ENCODE results near the gene VPS4A. TPM values are rescaled to one million over a fixed set of nuclear protein-coding genes. Genes with fewer than 3 reads are reported as not detected.

The VPS4A gene
- total RNA-seq, 1 experiment from 2014 or later = 42.2 TPM

DNA sequence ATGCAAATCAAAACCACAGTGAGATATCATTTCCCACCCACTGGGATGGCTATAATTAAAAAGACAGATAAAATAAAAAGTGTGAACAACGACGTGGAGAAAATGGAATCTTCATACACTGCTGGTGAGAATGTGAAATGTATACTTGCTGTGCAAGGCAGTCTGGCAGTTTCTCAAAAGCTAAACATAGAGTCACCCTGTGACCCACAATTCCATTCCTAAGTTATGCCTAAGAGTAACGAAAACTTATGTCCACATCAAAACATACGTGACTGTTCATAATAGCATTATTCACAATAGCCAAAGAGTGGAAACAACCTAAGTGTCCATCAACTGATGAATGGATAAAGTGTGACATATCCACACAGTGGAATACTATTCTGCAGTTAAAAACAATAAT lies 38.1 kb upstream of the VPS4A start:
- H3K9me2 ChIP-seq (ENCODE audit: insufficient read depth) = no peaks in the 10 kb centered on the region
- no peaks in the 10 kb centered on the region for H3K79me2 ChIP-seq (ENCODE audit: insufficient read depth, low read length)
- H2AFZ ChIP-seq (ENCODE audit: low read depth, low read length, poor library complexity, severe bottlenecking) = no peak overlapping the region
- no peak overlapping the region for H3K4me2 ChIP-seq (ENCODE audit: low read length)
- no peaks in the 10 kb centered on the region for H3K4me1 ChIP-seq (ENCODE audit: control insufficient read depth in 1 of 2, insufficient read depth in 2 of 2, low read length in 2 of 2)
- ATAC-seq = no peak
- no peak overlapping the region for H3K9ac ChIP-seq (ENCODE audit: low read length)
- H3K9me3 ChIP-seq (ENCODE audit: control insufficient read depth in 1 of 2, insufficient read depth in 1 of 2, low read depth in 1 of 2, low read length in 2 of 2) = no peaks in the 10 kb centered on the region
- H3K27ac ChIP-seq (ENCODE audit: low read depth, low read length) = no peak overlapping the region
- TF ChIP-seq RAD21 (IDR thresholded peaks at IDR 0.05; ENCODE audit: low read depth) (no peak), SIN3A (IDR thresholded peaks at IDR 0.05; ENCODE audit: low read depth) (no peak), EZH2 (IDR thresholded peaks at IDR 0.05) (no peak), POLR2AphosphoS5 (IDR thresholded peaks at IDR 0.05; ENCODE audit: low read depth, low read length) (no peak), ZNF274 (IDR thresholded peaks at IDR 0.05; ENCODE audit: low read depth, low read length) (no peak), FOSL1 (IDR thresholded peaks at IDR 0.05; ENCODE audit: low read depth) (no peak), SP1 (IDR thresholded peaks at IDR 0.05; ENCODE audit: low read depth) (no peak), TCF7L2 (IDR thresholded peaks at IDR 0.05; ENCODE audit: borderline replicate concordance, extremely low read depth, insufficient read depth, insufficient read length) (no peak)
- TF ChIP-seq, protein P1, sequence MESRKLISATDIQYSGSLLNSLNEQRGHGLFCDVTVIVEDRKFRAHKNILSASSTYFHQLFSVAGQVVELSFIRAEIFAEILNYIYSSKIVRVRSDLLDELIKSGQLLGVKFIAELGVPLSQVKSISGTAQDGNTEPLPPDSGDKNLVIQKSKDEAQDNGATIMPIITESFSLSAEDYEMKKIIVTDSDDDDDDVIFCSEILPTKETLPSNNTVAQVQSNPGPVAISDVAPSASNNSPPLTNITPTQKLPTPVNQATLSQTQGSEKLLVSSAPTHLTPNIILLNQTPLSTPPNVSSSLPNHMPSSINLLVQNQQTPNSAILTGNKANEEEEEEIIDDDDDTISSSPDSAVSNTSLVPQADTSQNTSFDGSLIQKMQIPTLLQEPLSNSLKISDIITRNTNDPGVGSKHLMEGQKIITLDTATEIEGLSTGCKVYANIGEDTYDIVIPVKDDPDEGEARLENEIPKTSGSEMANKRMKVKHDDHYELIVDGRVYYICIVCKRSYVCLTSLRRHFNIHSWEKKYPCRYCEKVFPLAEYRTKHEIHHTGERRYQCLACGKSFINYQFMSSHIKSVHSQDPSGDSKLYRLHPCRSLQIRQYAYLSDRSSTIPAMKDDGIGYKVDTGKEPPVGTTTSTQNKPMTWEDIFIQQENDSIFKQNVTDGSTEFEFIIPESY (IDR thresholded peaks at IDR 0.05; ENCODE audit: extremely low read depth, insufficient replicate concordance, low read length) = no peak
- TF ChIP-seq, protein P2, sequence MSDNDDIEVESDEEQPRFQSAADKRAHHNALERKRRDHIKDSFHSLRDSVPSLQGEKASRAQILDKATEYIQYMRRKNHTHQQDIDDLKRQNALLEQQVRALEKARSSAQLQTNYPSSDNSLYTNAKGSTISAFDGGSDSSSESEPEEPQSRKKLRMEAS (IDR thresholded peaks at IDR 0.05) = no peak
- TF ChIP-seq, protein P3, sequence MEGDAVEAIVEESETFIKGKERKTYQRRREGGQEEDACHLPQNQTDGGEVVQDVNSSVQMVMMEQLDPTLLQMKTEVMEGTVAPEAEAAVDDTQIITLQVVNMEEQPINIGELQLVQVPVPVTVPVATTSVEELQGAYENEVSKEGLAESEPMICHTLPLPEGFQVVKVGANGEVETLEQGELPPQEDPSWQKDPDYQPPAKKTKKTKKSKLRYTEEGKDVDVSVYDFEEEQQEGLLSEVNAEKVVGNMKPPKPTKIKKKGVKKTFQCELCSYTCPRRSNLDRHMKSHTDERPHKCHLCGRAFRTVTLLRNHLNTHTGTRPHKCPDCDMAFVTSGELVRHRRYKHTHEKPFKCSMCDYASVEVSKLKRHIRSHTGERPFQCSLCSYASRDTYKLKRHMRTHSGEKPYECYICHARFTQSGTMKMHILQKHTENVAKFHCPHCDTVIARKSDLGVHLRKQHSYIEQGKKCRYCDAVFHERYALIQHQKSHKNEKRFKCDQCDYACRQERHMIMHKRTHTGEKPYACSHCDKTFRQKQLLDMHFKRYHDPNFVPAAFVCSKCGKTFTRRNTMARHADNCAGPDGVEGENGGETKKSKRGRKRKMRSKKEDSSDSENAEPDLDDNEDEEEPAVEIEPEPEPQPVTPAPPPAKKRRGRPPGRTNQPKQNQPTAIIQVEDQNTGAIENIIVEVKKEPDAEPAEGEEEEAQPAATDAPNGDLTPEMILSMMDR (IDR thresholded peaks at IDR 0.05 in 2 of 3, conservative IDR thresholded peaks at IDR 0.05 in 1 of 3; ENCODE audit: borderline replicate concordance in 1 of 3, insufficient read depth in 1 of 3, low read depth in 2 of 3, low read length in 2 of 3) = no peak
- TF ChIP-seq, protein P4, sequence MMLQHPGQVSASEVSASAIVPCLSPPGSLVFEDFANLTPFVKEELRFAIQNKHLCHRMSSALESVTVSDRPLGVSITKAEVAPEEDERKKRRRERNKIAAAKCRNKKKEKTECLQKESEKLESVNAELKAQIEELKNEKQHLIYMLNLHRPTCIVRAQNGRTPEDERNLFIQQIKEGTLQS (IDR thresholded peaks at IDR 0.05) = no peak
- H3K27me3 ChIP-seq (ENCODE audit: insufficient read depth, low read length) = no peaks in the 10 kb centered on the region
- ChIA-PET CTCF (no interaction called here), RAD21 (ENCODE audit: low non-redundant PET in 1 of 2, low total read pairs in 2 of 2, uncharacterized antibody in 2 of 2, unreplicated experiment in 2 of 2) (no interaction called here), POLR2A (no interaction called here)
- H3K4me3 ChIP-seq (replicated peaks in 1 of 2; ENCODE audit: low read depth in 1 of 2, low read length in 2 of 2) = no peak overlapping the region
- BruUV-seq (replicated peaks) = no TSS peak
- intact Hi-C loops (cut with micrococcal nuclease) = loop anchor here (10.0 kb wide), 1 partner anchor 78 kb away; no protein-coding TSS in a partner anchor
- peaks cover 5% of the 10 kb centered on the region; the same call in 1 of the 2 replicates for H4K20me1 ChIP-seq (ENCODE audit: insufficient read depth)
- H3K36me3 ChIP-seq (ENCODE audit: control insufficient read depth in 1 of 2, insufficient read depth in 2 of 2, low read length in 2 of 2) = peaks cover 0 to 4% of the 10 kb centered on the region in 2 experiments; a peak in 2 of 4 replicates
- DNase-seq (ENCODE audit: low read depth, low spot score) = no peak

All from HCT116 (cell line).